ENCODE results near the gene HOXA13. TPM values are rescaled to one million over a fixed set of nuclear protein-coding genes. Genes with fewer than 3 reads are reported as not detected.

Gene HOXA13
- total RNA-seq, 1 experiment from 2014 or later, result not detected

GRCh38 chr7:27219821-27220220, 19.9 kb upstream of the HOXA13 start:
- Mint-ChIP-seq H3K36me3 (ENCODE audit: insufficient read depth in 1 of 3, low read depth in 3 of 3) (no peaks in the 10 kb centered on the region; a peak in 1 of 7 replicates), H3K4me3 (no peak overlapping the region), H3K4me1 (peaks cover 17 to 21% of the 10 kb centered on the region in 2 experiments), H3K9me3 (peaks cover 0 to 7% of the 10 kb centered on the region in 2 experiments; a peak in 1 of 5 replicates), H3K27me3 (ENCODE audit: low read depth) (peaks cover 98% of the 10 kb centered on the region), H3K27ac (no peak overlapping the region)
- no peak overlapping the region for H3K9ac ChIP-seq (ENCODE audit: extremely low read depth, insufficient read length, low read length)
- no peak overlapping the region for H2AK5ac ChIP-seq (ENCODE audit: insufficient read length, low read length)
- no peak overlapping the region for H2BK120ac ChIP-seq (ENCODE audit: low read depth, low read length, poor library complexity, severe bottlenecking)
- H2BK5ac ChIP-seq (ENCODE audit: insufficient read length, low read length), result no peak overlapping the region
- H3K23ac ChIP-seq (ENCODE audit: insufficient read length, low read depth, low read length), result no peak overlapping the region
- no peak overlapping the region for H4K5ac ChIP-seq (ENCODE audit: insufficient read length, low read depth, low read length)
- no peak overlapping the region for H2BK15ac ChIP-seq (ENCODE audit: low read depth, low read length)
- H3T11ph ChIP-seq (ENCODE audit: low read length), result no peak overlapping the region
- no peaks in the 10 kb centered on the region for H3K23me2 ChIP-seq (ENCODE audit: insufficient read length, low read depth, low read length, poor library complexity, severe bottlenecking)
- no peak overlapping the region for H3K18ac ChIP-seq (ENCODE audit: insufficient read length, low read depth, low read length)
- H4K8ac ChIP-seq (replicated peaks; ENCODE audit: insufficient read length, low read depth, low read length), result no peak overlapping the region
- H3K14ac ChIP-seq (ENCODE audit: insufficient read depth, low read length), result no peak overlapping the region
- no peak overlapping the region for H2BK20ac ChIP-seq (ENCODE audit: low read depth, low read length, poor library complexity, severe bottlenecking)
- no peaks in the 10 kb centered on the region for H3K79me1 ChIP-seq (ENCODE audit: insufficient read depth, low read depth, low read length, poor library complexity, severe bottlenecking)
- H3K27me3 ChIP-seq (ENCODE audit: insufficient read depth, low read length), result peaks cover 73% of the 10 kb centered on the region
- H3K79me2 ChIP-seq (ENCODE audit: insufficient read depth, low read length), result no peaks in the 10 kb centered on the region
- no peak for DNase-seq
- no peak for TF ChIP-seq CTCF (conservative IDR thresholded peaks at IDR 0.05)
- no peaks in the 10 kb centered on the region for H4K20me1 ChIP-seq (ENCODE audit: control insufficient read depth, insufficient read depth, insufficient read length)
- H3K9me3 ChIP-seq (ENCODE audit: control insufficient read depth, low read depth, low read length), result no peaks in the 10 kb centered on the region
- no peak overlapping the region for H3K4me2 ChIP-seq (ENCODE audit: insufficient read depth, insufficient read length, low read length)
- H2BK12ac ChIP-seq (ENCODE audit: insufficient read length, low read depth, low read length), result no peak overlapping the region
- no peak overlapping the region for H4K91ac ChIP-seq (ENCODE audit: insufficient read length, low read depth, low read length)
- H3K56ac ChIP-seq (ENCODE audit: insufficient read length, low read depth, low read length), result no peak overlapping the region
- H3K4me1 ChIP-seq (ENCODE audit: insufficient read depth, low read length), result no peaks in the 10 kb centered on the region; the same call in none of the 2 replicates
- H3K27ac ChIP-seq (ENCODE audit: insufficient read length, low read depth, low read length), result no peak overlapping the region
- H2AFZ ChIP-seq (ENCODE audit: low read length), result no peak overlapping the region
- no CpG with 5 or more reads among the region's 4 CpGs for WGBS (ENCODE audit: extremely low coverage, insufficient read length, low lambda C conversion rate)
- H3K4ac ChIP-seq (ENCODE audit: low read depth, low read length), result no peak overlapping the region

Measured in H9 (cell line).